ENCODE data around the gene AP4B1. TPM values are rescaled to one million over a fixed set of nuclear protein-coding genes. Genes with fewer than 3 reads are reported as not detected.
A peak's percentile ranks its signal among the peaks of the same experiment; 100 is the strongest.

The AP4B1 gene
- total RNA-seq, 1 experiment from 2014 or later, result 20.4 TPM

DNA sequence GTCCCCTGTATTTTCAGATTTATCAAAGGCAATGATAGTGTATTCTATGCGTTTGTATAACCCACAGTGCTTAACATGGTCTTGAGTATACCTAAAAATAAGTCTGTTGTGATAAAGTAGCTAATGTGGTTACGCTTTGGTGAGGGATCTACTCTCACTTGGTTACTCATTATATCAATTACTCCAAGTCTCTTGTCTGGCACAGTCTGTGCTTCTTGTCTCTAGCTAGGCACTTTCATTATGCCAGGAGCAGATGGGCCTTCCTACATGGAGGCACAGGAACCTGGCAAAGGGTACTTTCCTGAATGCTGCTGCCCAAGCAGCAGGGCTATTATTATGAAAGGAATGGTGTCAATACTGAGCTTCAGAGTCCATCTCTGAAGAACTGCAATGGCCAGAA lies 28.9 kb downstream of the AP4B1 start:
- no peak overlapping the region for H3K27ac Mint-ChIP-seq (ENCODE audit: low read depth, unreplicated experiment)
- intact Hi-C loops (cut with micrococcal nuclease), result no loop called here
- TF ChIP-seq, protein P1, sequence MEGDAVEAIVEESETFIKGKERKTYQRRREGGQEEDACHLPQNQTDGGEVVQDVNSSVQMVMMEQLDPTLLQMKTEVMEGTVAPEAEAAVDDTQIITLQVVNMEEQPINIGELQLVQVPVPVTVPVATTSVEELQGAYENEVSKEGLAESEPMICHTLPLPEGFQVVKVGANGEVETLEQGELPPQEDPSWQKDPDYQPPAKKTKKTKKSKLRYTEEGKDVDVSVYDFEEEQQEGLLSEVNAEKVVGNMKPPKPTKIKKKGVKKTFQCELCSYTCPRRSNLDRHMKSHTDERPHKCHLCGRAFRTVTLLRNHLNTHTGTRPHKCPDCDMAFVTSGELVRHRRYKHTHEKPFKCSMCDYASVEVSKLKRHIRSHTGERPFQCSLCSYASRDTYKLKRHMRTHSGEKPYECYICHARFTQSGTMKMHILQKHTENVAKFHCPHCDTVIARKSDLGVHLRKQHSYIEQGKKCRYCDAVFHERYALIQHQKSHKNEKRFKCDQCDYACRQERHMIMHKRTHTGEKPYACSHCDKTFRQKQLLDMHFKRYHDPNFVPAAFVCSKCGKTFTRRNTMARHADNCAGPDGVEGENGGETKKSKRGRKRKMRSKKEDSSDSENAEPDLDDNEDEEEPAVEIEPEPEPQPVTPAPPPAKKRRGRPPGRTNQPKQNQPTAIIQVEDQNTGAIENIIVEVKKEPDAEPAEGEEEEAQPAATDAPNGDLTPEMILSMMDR (IDR thresholded peaks at IDR 0.05; ENCODE audit: unreplicated experiment), result no peak
- H3K4me3 Mint-ChIP-seq (ENCODE audit: unreplicated experiment), result no peak overlapping the region
- H3K4me1 Mint-ChIP-seq (ENCODE audit: insufficient read depth, unreplicated experiment), result peaks cover 6% of the 10 kb centered on the region
- no peaks in the 10 kb centered on the region for H3K9me3 Mint-ChIP-seq (ENCODE audit: unreplicated experiment)
- no peaks in the 10 kb centered on the region for H3K36me3 Mint-ChIP-seq (ENCODE audit: insufficient read depth, unreplicated experiment)
- POLR2A ChIA-PET, result interaction anchor here (2.4 kb wide), 1 partner anchor 29 kb away, joined by 14 read pairs; the partner anchor contains the start of genes AP4B1 and DCLRE1B
- no TSS peak for BruUV-seq (replicated peaks)
- no peaks in the 10 kb centered on the region for H3K27me3 Mint-ChIP-seq (ENCODE audit: insufficient read depth, unreplicated experiment)
- CTCF ChIA-PET, result interaction anchor here (0.7 to 0.8 kb wide), 2 partner anchors 40 to 66 kb away, joined by 3 to 4 read pairs; no protein-coding TSS in a partner anchor
- no peak for DNase-seq (ENCODE audit: unreplicated experiment)

DNA sequence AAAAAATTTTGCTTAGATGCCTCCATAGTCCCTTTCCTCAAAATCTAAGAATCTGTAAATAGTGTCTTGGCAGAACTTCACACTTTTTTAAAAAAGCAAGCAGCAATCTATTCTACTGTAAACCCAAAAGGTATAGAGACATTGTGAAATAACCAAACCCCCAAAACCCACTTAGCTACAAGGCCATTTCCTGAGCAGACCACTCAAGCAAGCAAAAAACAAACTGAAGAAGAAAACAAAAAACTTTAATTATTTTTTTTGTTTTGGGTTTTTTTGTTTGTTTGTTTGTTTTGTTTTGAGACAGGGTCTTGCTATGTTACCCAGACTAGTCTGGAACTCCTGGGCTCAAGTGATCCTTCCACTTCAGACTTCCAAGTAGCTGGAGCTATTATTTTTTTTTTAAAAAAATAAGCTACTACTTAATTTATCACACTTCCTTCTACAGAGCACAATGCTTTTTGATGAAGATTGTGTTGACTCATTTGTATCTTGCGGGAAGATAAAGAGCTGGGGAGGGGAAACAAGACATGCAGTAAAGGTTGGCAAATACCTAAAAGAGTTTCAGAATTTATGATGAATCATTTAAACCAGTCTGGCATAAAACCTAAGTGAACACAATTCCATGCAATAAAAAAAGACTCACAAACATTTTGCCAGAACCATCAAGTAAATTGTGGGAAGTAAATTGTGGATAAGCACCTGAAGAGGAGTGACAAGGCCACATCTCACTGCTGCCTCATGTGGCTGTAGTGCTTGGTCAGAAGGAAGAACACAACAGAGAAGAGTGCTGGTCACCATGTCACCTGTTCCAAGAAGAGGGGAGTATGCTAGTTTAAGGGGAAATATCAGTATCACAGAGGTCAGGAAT lies 30.4 kb downstream of the AP4B1 start:
- DNase-seq (ENCODE audit: unreplicated experiment), result peak; percentile 44
- H3K36me3 Mint-ChIP-seq (ENCODE audit: insufficient read depth, unreplicated experiment), result no peaks in the 10 kb centered on the region
- POLR2A ChIA-PET, result interaction anchor here (0.6 to 2.4 kb wide), 4 partner anchors 31 to 1480 kb away, joined by 3 to 14 read pairs (median 4); partner anchors contain the start of genes AP4B1 and DCLRE1B
- peaks cover 6% of the 10 kb centered on the region for H3K4me1 Mint-ChIP-seq (ENCODE audit: insufficient read depth, unreplicated experiment)
- TF ChIP-seq, protein P1 (IDR thresholded peaks at IDR 0.05; ENCODE audit: unreplicated experiment), result peak; percentile 20
- H3K4me3 Mint-ChIP-seq (ENCODE audit: unreplicated experiment), result no peak overlapping the region
- intact Hi-C loops (cut with micrococcal nuclease), result no loop called here
- no TSS peak for BruUV-seq (replicated peaks)
- H3K27ac Mint-ChIP-seq (ENCODE audit: low read depth, unreplicated experiment), result no peak overlapping the region
- CTCF ChIA-PET, result interaction anchor here (0.9 to 1.2 kb wide), 3 partner anchors 12 to 30 kb away, joined by 3 to 7 read pairs (median 5); partner anchors contain the start of gene AP4B1
- H3K27me3 Mint-ChIP-seq (ENCODE audit: insufficient read depth, unreplicated experiment), result no peaks in the 10 kb centered on the region
- H3K9me3 Mint-ChIP-seq (ENCODE audit: unreplicated experiment), result no peaks in the 10 kb centered on the region

DNA sequence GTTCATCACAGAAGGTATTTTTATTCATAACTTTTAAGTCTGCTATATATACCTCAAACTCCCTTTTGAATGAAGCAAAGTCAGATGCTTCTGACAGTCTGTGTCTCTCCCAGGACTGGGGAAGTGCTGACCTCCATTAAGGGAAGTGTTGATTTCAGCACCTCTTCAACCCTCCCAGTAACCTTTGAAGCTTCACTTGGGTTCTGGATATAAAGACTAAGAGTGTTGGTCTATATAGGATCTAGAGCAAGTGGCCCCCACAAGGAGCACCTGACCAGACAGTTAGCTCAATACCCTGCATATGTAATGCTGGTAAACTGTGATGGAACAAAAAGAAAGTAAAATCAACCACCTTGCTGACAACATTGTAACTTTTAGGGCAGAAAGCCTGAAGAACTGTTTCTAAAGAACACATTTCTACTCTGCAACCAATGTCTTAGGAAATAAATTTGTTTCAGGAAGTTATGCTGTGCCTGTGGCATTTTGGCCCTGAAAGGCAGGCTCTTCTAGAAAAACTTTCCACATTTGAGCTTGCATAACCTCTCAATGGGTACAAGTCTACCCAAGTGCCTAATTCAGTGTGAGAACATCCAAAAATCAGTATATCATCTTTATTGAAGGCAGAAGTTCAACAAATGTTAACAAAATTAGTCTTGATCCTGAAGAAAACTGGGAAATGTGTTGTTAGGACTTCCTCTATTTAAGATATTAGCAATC lies 32.2 kb downstream of the AP4B1 start:
- Mint-ChIP-seq H3K4me3 (ENCODE audit: unreplicated experiment) (no peak overlapping the region), H3K9me3 (ENCODE audit: unreplicated experiment) (no peaks in the 10 kb centered on the region), H3K27me3 (ENCODE audit: insufficient read depth, unreplicated experiment) (no peaks in the 10 kb centered on the region), H3K27ac (ENCODE audit: low read depth, unreplicated experiment) (no peak overlapping the region), H3K36me3 (ENCODE audit: insufficient read depth, unreplicated experiment) (no peaks in the 10 kb centered on the region), H3K4me1 (ENCODE audit: insufficient read depth, unreplicated experiment) (peaks cover 11% of the 10 kb centered on the region)
- intact Hi-C loops (cut with micrococcal nuclease), result no loop called here
- CTCF ChIA-PET, result no interaction called here
- BruUV-seq (replicated peaks), result no TSS peak
- TF ChIP-seq, protein P1 (IDR thresholded peaks at IDR 0.05; ENCODE audit: unreplicated experiment), result no peak
- POLR2A ChIA-PET, result interaction anchor here (0.5 to 0.9 kb wide), 2 partner anchors 32 to 77 kb away, joined by 3 read pairs; partner anchors contain the start of gene AP4B1
- DNase-seq (ENCODE audit: unreplicated experiment), result peak; percentile 27

DNA sequence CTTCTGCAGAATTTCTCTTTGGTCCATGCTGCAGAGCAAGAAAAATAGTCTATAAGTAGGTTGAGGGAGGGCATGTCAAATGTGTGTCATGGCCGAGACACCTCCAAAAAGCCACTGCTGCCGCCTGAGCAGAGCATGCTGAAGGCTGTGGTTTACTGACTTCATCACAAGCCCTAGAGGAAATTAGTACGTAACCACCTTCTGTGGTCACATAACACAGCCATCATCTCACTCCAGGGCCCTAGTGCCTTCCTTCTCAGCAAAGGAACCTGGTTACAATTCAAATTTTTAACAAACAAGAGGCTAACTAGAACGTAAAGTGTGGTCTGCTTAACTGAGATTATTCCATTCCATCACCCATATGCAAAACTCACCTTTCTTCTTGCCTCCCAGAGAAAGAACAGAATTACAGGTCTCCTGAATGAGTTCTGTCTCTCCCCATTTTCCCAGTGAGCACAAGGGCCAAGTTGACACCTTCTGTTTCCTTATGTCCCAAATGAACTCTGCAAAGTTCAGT lies 32.9 kb downstream of the AP4B1 start, which contains the start of gene PTPN22:
PTPN22 (minus strand) TSS at position 116 of the 517 bp plus-strand sequence.
- no peaks in the 10 kb centered on the region for H3K27me3 Mint-ChIP-seq (ENCODE audit: insufficient read depth, unreplicated experiment)
- no peaks in the 10 kb centered on the region for H3K9me3 Mint-ChIP-seq (ENCODE audit: unreplicated experiment)
- no peaks in the 10 kb centered on the region for H3K36me3 Mint-ChIP-seq (ENCODE audit: insufficient read depth, unreplicated experiment)
- no peak within 1 kb of the TSS for H3K4me3 Mint-ChIP-seq (ENCODE audit: unreplicated experiment)
- intact Hi-C loops (cut with micrococcal nuclease), result no loop called here
- H3K27ac Mint-ChIP-seq (ENCODE audit: low read depth, unreplicated experiment), result peak within 1 kb of the TSS; percentile 12
- peaks cover 11% of the 10 kb centered on the region for H3K4me1 Mint-ChIP-seq (ENCODE audit: insufficient read depth, unreplicated experiment)
- BruUV-seq (replicated peaks), result no TSS peak
- POLR2A ChIA-PET, result interaction anchor here (0.9 kb wide), 1 partner anchor 33 kb away, joined by 3 read pairs; the partner anchor contains the start of gene AP4B1
- TF ChIP-seq, protein P1 (IDR thresholded peaks at IDR 0.05; ENCODE audit: unreplicated experiment), result no peak
- peak; percentile 45 for DNase-seq (ENCODE audit: unreplicated experiment)
- CTCF ChIA-PET, result no interaction called here

Data from MCF 10A (cell line).